ENCODE measurements around the gene SPRR2A.
"Not testable (repeated sequence)": the region's sequence is repeated elsewhere in the genome, so short reads cannot be mapped to it uniquely, and the experiment has no call there.

SPRR2A gene

GRCh38 chr1:153057375-153057774 is at the start of gene SPRR2A:
SPRR2A (minus strand) TSS chr1:153057512; CDS start chr1:153056735, 777 bp downstream.
- DNase-seq, result no peak

DNA sequence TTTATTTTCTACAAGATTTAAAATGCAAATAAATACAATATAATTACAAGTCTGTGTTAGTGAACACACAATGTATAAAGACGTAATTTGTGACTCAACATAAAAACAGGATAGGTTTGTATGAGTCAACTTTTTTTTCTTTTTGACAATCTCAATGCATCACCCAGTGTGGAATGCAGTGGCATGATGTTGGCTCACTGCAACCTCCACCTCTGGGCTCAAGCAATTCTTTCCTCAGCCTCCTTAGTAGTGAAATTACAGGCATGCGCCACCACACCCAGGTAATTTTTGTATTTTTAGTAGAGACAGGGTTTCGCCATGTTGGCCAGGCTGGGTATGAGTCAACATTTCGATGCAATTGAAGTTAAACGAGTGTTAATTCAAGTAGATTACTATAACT is 42.9 kb upstream of the SPRR2A start:
- no peak for DNase-seq

- no peak for DNase-seq
These were observed 42.2 kb upstream of the SPRR2A start for GRCh38 chr1:153099461-153100045.

DNA sequence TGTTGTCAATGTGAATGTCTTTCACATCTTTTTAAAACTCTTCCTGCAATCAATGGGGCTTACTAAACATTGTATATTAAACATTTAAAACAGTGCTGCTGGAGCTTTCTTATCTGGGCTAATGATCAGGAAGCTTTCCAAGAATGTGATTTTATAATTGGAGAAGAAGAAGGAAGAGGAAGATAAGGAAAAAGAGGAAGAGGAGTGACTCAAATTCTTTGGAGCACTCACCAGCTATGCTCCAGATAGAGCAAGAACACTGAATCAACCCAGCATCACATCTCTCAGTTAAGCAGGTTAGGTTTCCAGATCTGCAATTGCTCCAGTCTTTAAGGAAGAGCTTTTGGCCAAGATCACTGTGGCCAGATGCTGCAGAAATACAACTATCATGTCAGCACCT is 38.5 kb upstream of the SPRR2A start:
- no peak for DNase-seq

GRCh38 chr1:153094426-153094825 is 37.1 kb upstream of the SPRR2A start, which contains the start of gene SPRR2E:
SPRR2E (minus strand) TSS chr1:153094526; CDS start chr1:153093751, 775 bp downstream.
- DNase-seq, result no peak

GRCh38 chr1:153087652-153088051 is 30.3 kb upstream of the SPRR2A start:
- DNase-seq, result no peak

GRCh38 chr1:153081736-153082135 is 24.4 kb upstream of the SPRR2A start:
- DNase-seq, result no peak

DNA sequence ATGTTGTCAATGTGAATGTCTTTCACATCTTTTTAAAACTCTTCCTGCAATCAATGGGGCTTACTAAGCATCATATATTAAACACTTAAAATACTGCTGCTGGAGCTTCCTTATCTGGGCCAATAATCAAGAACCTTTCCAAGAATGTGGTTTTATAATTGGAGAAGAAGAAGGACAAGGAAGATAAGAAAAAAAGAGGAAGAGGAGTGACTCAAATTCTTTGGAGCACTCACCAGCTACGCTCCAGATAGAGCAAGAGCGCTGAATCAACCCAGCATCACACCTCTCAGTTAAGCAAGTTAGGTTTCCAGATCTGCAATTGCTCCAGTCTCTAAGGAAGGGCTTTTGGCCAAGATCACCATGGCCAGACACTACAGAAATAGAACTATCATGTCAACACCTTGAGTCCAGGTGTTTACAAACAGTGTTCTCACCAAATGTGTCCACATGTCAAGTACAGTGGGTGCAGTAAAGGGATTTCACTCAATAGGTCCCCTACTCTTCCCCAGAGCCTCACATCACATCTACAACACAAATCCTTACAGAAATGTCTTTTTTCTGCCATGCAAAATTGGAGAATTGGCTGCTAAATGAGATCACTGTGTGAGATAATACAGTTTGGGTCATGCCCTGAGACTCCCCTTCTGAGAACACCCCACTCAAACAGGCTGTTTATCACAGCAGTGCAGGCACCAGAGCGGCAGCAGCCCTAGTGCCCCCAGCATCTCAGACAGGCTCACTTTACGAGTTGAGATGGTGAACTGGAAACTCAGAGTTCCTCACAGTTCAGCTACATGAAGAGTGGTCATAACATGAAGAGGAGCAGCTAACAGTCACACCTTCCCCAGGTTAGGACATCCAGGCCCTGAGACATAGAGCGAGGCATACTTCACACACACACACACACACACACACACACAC is 15.8 kb upstream of the SPRR2A start:
- DNase-seq, result no peak

DNA sequence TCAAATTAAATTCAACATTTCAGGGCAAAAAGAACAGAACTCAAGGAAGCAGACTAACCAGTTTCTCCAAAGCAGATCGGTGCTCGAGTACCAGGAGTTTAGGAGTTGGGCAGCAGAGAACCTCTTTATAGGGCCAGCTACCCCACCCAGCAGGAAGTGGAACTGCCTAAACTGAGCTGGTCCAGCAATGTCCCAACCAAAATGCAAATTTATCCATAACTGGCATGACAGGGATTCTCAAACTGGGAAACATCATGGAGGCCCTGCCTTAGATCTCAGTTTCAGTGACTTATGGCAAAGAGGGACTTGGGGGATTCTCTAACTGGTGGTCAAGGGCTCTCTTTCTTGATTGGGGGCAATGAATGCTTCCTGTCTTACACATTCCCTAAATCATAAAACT is 14.2 kb upstream of the SPRR2A start, which contains the start of gene SPRR2B:
Gene SPRR2B, minus strand, starts transcription at position 101 of the 400 bp plus-strand sequence. CDS start 772 bp downstream, outside the sequence.
- no peak for DNase-seq

- no peak for DNase-seq
These were observed 12.9 kb upstream of the SPRR2A start for GRCh38 chr1:153070243-153070642.

GRCh38 chr1:153058826-153059784 is 1.8 kb upstream of the SPRR2A start:
- DNase-seq, result no peak

- DNase-seq, result no peak
These were observed 842 bp upstream of the SPRR2A start for GRCh38 chr1:153058154-153058553.

- not testable (repeated sequence) for DNase-seq
These were observed 1.2 kb downstream of the SPRR2A start for GRCh38 chr1:153056111-153056510.

- DNase-seq, result no peak
These were observed 8.1 kb downstream of the SPRR2A start for GRCh38 chr1:153049211-153049610.

- DNase-seq, result no peak
These were observed 16.2 kb downstream of the SPRR2A start, which contains the start of gene SPRR2D for GRCh38 chr1:153040950-153041631. SPRR2D (minus strand) TSS chr1:153041120; CDS start chr1:153040346, 774 bp downstream.

GRCh38 chr1:153035211-153035610 is 22.1 kb downstream of the SPRR2A start:
- no peak for DNase-seq

DNA sequence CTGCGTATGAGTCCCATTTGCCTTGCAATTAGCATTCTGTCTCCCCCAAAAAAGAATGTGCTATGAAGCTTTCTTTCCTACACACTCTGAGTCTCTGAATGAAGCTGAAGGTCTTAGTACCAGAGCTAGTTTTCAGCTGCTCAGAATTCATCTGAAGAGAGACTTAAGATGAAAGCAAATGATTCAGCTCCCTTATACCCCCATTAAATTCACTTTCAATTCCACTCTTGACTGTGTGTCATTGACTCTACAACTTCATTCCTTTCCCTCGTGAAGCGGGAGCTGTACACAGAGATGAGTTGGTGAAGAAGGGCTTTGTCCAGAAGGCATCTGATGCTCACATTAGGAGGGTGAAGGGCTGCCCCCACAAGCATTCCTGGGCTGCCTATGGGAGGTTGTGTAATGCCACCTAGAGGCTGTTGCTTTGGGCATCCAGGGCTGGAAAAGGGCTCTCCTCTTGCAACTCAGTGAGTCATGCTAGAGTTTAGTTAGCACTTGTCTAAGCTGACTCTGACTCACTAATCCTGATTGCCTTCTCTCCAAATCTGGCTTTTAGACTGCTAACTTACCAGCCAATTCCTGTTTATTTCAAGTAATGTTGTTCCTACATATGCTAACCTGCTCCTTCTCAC is 24.5 kb downstream of the SPRR2A start:
- DNase-seq, result no peak

GRCh38 chr1:153032073-153032472 is 25.2 kb downstream of the SPRR2A start:
- DNase-seq, result no peak

DNA sequence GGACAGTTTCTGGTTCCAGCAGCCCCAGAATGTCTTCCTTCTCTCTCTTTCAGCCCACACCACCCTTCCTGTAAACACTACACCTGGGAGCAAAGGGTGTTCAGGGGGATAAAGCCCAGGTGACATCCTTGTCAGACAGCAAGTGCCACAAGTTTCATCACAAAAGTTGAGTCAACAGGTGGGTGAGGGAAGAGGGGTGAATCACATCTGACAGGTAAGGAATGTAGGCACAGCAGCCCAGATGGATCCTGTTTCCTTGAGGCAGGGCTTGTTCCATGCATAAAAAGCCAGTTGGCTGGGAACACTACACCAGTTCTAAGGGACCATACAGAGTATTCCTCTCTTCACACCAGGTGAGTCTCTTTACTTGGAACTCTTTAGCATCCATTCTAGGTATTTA is 26.4 kb downstream of the SPRR2A start, which contains the start of gene SPRR1B:
Gene SPRR1B, plus strand, starts transcription at position 309 of the 400 bp plus-strand sequence. CDS start 1,143 bp downstream, outside the sequence.
- no peak for DNase-seq

DNA sequence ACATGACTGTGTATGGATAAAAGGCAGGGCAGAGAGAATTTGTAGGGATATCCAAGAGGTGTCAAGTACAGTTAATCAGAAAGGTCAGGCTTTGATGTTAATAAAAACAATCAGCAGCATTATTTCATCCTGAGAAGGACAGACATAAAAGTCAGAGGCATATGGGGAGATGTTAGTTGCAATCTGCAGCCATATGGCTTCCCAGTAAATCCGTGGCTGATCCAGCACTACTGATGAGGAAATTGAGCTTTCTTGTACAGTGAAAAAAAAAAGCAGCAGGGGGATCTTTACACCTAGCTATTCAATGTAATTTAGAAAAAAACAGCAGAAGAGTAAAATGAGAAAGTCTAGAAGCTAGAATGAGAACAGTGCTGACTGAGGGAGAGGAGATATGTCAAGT is 28.5 kb downstream of the SPRR2A start:
- DNase-seq, result no peak

DNA sequence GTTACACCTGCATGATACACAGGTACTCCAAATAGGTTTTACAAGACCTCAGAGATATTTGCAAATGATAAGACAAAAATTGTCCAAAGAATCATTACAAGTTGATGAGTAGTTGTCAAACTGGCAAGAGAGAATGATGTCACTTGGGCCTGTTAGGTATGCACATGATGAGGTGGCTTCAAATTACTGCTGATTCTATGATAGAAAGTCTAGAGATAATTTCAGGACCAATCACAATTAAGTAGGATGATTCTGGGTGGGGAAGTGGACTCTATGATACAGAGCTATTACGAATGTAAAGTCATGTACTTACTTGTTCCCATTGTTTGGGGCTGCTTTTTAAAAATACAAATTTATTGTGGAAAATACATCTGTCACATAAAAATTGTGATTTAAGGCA is 31.5 kb downstream of the SPRR2A start:
- no peak for DNase-seq

Data from activated CD4-positive, alpha-beta T cell treated with anti-CD3 and anti-CD28 coated beads for 4 hours (primary cell).